T-helper 17 cell (primary cell): ENCODE results near the gene COG5. TPM values are rescaled to one million over a fixed set of nuclear protein-coding genes. Genes with fewer than 3 reads are reported as not detected.

Source experiments
- ATAC-seq: fragments of 150-1000 bp; cut with Tn5 transposase; 2 replicates; pipeline ENCODE4 v1.10.0; 2021; ENCODE audit warnings: mild to moderate bottlenecking, moderate library complexity
- DNase-seq, 3 donors: peaks; one replicate each; pipeline versions ENCODE4 v3.0.0 to v3.0.0-alpha.2; 2020 to 2021
- H3K9me3 ChIP-seq: one replicate; pipeline ENCODE4 v1.7.0; 2013; ENCODE audit warnings: low read length, mild to moderate bottlenecking; ENCODE audit not compliant: control insufficient read depth, poor library complexity, severe bottlenecking
- H3K27ac Mint-ChIP-seq: one replicate; pipeline ENCODE4 v1.8.0; 2022; ENCODE audit warnings: mild to moderate bottlenecking, moderate library complexity, mixed read lengths
- H3K27me3 Mint-ChIP-seq: one replicate; pipeline ENCODE4 v1.8.0; 2022; ENCODE audit warnings: mixed read lengths
- H3K36me3 Mint-ChIP-seq: one replicate; pipeline ENCODE4 v1.8.0; 2022; ENCODE audit warnings: low read depth, mixed read lengths
- H3K4me1 Mint-ChIP-seq: one replicate; pipeline ENCODE4 v1.8.0; 2022; ENCODE audit warnings: mild to moderate bottlenecking, mixed read lengths
- H3K4me3 Mint-ChIP-seq: one replicate; pipeline ENCODE4 v1.8.0; 2022; ENCODE audit warnings: mild to moderate bottlenecking, moderate library complexity, mixed read lengths
- total RNA-seq, 4 donors: library from RNA in 2 of 4; stranded (reverse) in 2 of 4; gene quantifications; one replicate each; pipeline ENCODE4 v1.2.3 and lab custom pipeline; 2022 to 2026

Gene COG5
- total RNA-seq, 2 donors from 2014 or later = 54.8 to 87.4 TPM

DNA sequence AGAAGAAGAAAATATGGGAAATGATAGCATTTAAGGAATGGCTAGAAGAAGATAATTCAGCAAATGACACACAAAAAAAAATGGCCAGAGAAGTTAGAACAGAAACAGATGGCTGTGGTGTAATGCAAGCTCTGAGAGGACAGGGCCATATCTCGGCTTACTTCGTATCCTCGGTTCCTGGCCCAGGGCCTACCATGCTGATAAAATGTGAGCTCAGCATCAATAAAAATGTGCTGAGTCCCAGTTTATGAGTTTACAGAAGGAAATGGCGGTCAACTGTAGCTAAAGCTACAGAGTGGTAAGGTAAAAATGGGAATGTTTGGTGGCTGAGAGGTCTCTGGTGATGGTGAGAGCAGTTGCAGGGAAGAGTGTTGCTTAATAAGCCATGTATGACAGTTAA, 354.2 kb downstream of the COG5 start:
- H3K9me3 ChIP-seq = no peaks in the 10 kb centered on the region
- H3K36me3 Mint-ChIP-seq = peaks cover 12% of the 10 kb centered on the region
- DNase-seq (no peak), ATAC-seq (no peak)
- peaks cover 7% of the 10 kb centered on the region for H3K4me1 Mint-ChIP-seq
- no peaks in the 10 kb centered on the region for H3K27me3 Mint-ChIP-seq
- H3K4me3 Mint-ChIP-seq = no peak overlapping the region
- peak overlapping the region; percentile 16 for H3K27ac Mint-ChIP-seq

DNA sequence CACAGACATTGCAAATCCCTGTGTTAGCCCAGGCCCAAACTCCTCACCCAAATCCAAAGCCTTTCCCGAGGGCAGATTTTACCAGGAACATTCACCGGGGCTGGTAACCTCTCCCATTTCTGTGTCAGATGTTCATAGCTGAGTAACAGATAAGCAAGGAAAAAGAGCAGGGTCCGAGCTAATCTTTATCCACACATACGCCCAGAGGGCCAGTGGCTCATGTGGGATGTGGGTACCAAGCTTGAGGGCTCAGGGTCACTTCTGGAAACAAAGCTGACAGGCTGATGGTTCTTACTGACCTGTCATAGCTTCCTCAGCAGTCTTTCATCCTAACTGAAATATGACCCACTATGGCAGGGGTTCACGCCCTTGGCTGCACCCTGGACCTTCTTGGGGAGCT, 355.2 kb downstream of the COG5 start:
- DNase-seq (no peak), ATAC-seq (no peak)
- H3K27me3 Mint-ChIP-seq = no peaks in the 10 kb centered on the region
- no peak overlapping the region for H3K4me3 Mint-ChIP-seq
- H3K36me3 Mint-ChIP-seq = peaks cover 12% of the 10 kb centered on the region
- H3K4me1 Mint-ChIP-seq = peaks cover 7% of the 10 kb centered on the region
- H3K9me3 ChIP-seq = no peaks in the 10 kb centered on the region
- peak overlapping the region; percentile 16 for H3K27ac Mint-ChIP-seq

DNA sequence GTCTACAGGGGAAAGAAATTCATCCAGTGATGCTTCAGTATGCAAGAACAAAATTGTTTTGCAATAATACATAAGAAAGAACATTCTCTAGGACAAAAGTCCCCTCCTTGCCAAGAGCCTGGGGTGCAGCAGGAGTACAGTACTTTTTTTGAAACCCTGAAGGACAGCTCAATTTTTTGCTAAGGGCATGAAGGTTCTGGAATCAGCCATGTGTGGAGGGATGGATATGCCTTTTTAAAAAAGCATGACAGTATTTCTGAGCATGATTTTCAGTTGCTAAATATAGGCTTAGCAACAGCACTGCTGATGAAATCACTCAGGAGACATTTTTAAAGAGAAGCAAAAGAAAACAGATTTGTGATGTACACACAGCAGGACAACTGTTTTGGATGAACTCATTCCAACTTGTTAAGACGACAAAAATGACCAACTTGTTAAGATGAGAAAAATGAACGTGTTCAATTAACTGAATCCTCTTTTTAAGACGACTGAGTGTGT, 355.6 kb downstream of the COG5 start:
- no peak overlapping the region for H3K4me3 Mint-ChIP-seq
- DNase-seq = no peak
- H3K27ac Mint-ChIP-seq = peak overlapping the region; percentile 16
- peaks cover 12% of the 10 kb centered on the region for H3K36me3 Mint-ChIP-seq
- no peaks in the 10 kb centered on the region for H3K27me3 Mint-ChIP-seq
- H3K4me1 Mint-ChIP-seq = peaks cover 7% of the 10 kb centered on the region
- no peak for ATAC-seq
- no peaks in the 10 kb centered on the region for H3K9me3 ChIP-seq

DNA sequence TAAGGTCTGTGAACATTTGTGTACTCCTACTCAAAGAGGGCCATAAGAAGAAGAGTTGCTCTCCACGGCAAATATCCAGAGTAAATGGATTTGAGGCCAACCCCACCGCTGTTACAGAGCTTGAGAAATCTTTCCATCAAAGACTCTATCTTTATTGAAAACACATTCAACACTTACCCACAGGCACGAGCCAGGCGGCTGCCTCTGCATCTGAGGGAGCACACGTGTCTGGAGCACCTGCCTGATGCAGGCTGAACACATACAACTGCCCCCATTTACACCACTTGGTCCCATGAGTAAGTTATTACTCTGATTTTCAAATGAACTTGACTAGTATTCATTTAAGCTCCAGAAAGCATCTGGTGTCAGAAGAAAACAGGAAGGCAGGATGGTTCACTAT, 356.3 kb downstream of the COG5 start:
- H3K4me1 Mint-ChIP-seq = peaks cover 7% of the 10 kb centered on the region
- no peaks in the 10 kb centered on the region for H3K27me3 Mint-ChIP-seq
- peaks cover 12% of the 10 kb centered on the region for H3K36me3 Mint-ChIP-seq
- DNase-seq (no peak), ATAC-seq (no peak)
- peak overlapping the region; percentile 16 for H3K27ac Mint-ChIP-seq
- H3K4me3 Mint-ChIP-seq = no peak overlapping the region
- no peaks in the 10 kb centered on the region for H3K9me3 ChIP-seq

DNA sequence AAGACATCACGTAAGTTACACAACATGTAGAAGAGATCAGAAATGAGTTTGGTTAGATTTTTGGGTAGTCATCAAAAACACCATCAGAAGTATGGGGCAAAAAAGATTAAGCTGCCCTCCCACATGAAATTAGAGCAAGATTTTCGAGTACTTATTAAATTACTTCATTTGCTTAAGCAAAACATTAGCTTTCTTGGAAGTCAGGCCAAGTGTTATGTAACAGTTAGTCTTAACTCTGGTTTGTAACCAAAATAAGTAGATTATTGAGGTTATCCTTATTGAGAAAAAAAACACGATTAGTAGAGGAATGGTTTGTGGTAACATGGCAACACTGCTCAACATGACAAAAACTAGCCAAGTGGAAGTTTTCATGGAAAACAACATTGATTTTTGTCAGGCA, 357.0 kb downstream of the COG5 start:
- H3K36me3 Mint-ChIP-seq = peaks cover 12% of the 10 kb centered on the region
- DNase-seq = no peak
- H3K4me3 Mint-ChIP-seq = peak overlapping the region; percentile 1
- peaks cover 7% of the 10 kb centered on the region for H3K4me1 Mint-ChIP-seq
- H3K27ac Mint-ChIP-seq = peak overlapping the region; percentile 85
- no peaks in the 10 kb centered on the region for H3K27me3 Mint-ChIP-seq
- no peak for ATAC-seq
- no peaks in the 10 kb centered on the region for H3K9me3 ChIP-seq

DNA sequence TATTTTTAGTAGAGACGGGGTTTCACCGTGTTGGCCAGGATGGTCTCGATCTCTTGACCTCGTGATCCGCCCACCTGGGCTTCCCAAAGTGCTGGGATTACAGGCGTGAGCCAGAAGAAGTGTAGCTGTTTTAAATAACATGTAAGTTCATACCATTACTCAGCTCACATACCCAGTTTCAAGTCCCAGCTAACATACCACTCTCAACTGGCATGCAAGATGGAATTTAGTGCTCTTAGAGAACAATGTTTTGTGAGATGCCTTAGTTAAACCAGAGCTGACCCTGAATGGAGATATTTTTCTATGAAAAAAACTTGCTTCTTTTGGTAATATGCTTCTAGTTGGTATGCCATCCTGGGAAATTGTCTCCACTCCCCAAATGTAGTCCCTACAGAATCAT, 357.6 kb downstream of the COG5 start:
- ATAC-seq (no peak), DNase-seq (no peak)
- H3K27me3 Mint-ChIP-seq = no peaks in the 10 kb centered on the region
- H3K36me3 Mint-ChIP-seq = peaks cover 12% of the 10 kb centered on the region
- peak overlapping the region; percentile 85 for H3K27ac Mint-ChIP-seq
- peaks cover 7% of the 10 kb centered on the region for H3K4me1 Mint-ChIP-seq
- H3K4me3 Mint-ChIP-seq = no peak overlapping the region
- H3K9me3 ChIP-seq = no peaks in the 10 kb centered on the region

DNA sequence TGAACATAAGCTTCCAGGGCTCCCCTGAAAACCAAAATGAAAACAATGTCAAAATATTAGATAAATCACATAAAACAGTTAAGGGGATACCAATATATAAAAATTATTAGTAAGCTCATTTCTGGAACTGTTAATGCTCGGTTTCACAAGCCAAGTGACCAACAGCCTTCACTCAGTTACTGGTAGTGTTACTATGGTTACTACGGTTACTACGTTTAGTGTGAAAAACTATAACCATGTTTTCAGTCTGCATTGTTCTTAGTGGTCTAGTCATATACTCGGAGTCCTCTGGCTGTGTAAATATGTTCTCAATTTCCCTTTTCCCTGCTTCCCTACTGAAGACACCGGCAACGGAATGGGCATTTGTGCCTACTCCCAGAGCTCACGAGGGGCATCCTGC, 360.1 kb downstream of the COG5 start:
- no peak for ATAC-seq
- H3K36me3 Mint-ChIP-seq = peaks cover 2% of the 10 kb centered on the region
- H3K9me3 ChIP-seq = no peaks in the 10 kb centered on the region
- H3K27me3 Mint-ChIP-seq = no peaks in the 10 kb centered on the region
- peak overlapping the region; percentile 19 for H3K4me3 Mint-ChIP-seq
- peaks cover 4% of the 10 kb centered on the region for H3K4me1 Mint-ChIP-seq
- DNase-seq = no peak
- H3K27ac Mint-ChIP-seq = peak overlapping the region; percentile 85

DNA sequence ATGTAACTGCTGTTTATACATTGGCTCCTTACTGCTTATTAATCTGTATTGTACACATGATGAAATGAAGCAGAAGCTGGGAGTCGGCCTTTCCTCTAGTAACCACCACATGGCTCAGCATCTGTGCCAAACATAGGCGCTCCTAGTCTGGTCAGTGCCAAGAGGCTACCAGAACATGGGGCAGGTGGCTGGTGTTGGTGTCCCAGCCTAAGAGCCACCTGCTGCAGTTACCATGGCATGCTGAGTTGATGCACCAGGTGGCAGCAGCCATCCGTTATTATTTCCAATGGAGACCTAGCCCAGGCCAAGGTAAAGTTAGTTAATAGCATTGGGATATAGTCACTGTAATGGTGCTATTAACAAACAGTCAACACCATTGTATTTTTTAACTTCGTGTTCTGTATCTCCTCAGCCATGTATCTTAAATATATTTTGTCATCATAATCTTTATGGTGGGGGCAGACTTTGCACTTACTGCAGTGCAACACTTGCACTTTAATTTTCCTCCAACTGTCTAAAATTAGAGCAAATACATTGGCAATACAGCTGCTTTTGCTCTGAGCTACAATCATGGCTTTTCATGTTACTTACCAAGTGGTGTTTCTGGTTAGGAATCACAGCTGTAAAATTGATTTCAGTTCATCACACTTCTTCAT, 361.8 kb downstream of the COG5 start:
- ATAC-seq = peak; percentile 54

DNA sequence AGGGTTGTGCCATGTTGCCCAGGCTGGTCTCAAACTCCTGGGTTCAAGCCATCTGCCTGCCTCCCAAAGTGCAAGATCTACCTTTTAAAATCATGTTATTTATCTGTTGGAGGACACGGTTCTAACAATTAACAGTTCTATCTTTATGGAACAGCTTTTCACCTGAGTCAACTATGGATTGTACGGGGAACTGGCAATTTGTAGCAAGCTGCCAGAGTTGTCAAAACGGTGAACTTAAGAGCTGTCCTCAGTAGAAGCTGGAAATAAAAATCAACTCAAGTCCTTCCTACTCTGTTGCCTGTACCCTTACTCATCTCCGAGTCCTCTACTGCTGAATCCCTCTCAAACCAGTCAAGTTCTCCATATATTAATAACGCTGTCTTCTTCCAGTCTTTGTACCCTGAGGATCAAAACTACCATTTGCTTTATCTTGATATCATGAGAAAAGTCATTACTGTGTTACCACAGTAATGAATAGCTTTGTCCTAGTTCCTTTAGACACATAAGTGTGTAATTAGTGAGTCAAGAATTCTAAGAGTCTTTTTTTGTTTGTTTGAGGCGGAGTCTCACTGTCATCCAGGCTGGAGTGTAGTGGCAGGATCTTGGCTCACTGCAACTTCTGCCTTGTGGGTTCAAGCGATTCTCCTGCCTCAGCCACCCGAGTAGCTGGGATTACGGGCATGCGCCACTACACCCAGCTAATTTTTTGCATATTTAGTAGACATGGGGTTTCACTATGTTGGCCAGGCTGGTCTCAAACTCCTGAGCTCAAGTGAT, 366.7 kb downstream of the COG5 start:
- no peak for ATAC-seq
- Mint-ChIP-seq H3K27ac (peak overlapping the region; percentile 39), H3K4me1 (peaks cover 14% of the 10 kb centered on the region), H3K27me3 (no peaks in the 10 kb centered on the region), H3K4me3 (peak overlapping the region; percentile 39), H3K36me3 (peaks cover 5% of the 10 kb centered on the region)
- no peaks in the 10 kb centered on the region for H3K9me3 ChIP-seq
- DNase-seq = no peak

More for the DNA sequence above, 361.8 kb downstream of the COG5 start:
- no peak overlapping the region for H3K4me3 Mint-ChIP-seq
- peak overlapping the region; percentile 85 for H3K27ac Mint-ChIP-seq
- H3K4me1 Mint-ChIP-seq = peaks cover 7% of the 10 kb centered on the region
- H3K9me3 ChIP-seq = no peaks in the 10 kb centered on the region
- no peaks in the 10 kb centered on the region for H3K27me3 Mint-ChIP-seq
- H3K36me3 Mint-ChIP-seq = peaks cover 4% of the 10 kb centered on the region
- no peak for DNase-seq

DNA sequence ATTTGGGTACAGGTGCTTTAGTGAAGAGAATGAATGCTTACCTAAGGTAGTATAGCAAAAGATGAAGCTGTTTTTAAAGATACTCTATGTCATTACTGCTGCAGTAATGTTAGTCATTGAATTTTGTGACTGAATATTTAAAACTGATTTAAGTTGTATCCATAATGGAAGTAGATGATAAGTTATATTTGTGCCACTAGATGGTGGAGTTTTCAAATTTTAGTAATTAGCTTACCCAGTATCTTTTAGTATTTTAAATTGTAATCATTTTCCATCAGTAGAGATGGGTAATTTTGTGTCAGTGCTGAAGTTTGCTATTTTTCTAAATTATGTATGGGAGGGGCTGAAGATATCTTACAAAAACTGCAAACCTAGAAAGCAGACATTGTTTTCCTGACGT, 369.7 kb downstream of the COG5 start:
- peak; percentile 15 for ATAC-seq
- Mint-ChIP-seq H3K4me1 (peaks cover 16% of the 10 kb centered on the region), H3K27me3 (no peaks in the 10 kb centered on the region), H3K36me3 (peaks cover 5% of the 10 kb centered on the region), H3K27ac (peak overlapping the region; percentile 84), H3K4me3 (no peak overlapping the region)
- no peaks in the 10 kb centered on the region for H3K9me3 ChIP-seq
- no peak for DNase-seq

DNA sequence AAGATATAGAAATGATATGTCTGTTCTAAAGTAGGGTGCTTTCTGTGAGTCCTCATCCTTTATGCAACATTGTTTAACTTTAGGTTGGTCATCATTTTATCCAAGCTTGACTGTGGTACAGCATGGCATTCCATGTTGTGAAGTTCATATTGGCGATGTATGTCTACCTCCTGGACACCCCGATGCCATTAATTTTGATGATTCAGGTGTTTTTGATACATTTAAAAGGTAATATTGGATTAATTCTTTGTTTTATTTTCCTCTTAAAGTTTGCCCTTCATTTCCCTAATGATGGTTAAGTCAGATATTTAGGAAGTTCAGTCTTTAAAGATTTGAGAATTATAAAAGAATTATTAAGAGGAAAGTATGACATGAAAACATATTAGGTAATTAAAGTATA, 373.6 kb downstream of the COG5 start:
- no peak for DNase-seq
- no peaks in the 10 kb centered on the region for H3K27me3 Mint-ChIP-seq
- H3K27ac Mint-ChIP-seq = no peak overlapping the region
- peaks cover 25% of the 10 kb centered on the region for H3K4me1 Mint-ChIP-seq
- no peaks in the 10 kb centered on the region for H3K9me3 ChIP-seq
- peaks cover 12% of the 10 kb centered on the region for H3K36me3 Mint-ChIP-seq
- H3K4me3 Mint-ChIP-seq = no peak overlapping the region
- ATAC-seq = no peak

DNA sequence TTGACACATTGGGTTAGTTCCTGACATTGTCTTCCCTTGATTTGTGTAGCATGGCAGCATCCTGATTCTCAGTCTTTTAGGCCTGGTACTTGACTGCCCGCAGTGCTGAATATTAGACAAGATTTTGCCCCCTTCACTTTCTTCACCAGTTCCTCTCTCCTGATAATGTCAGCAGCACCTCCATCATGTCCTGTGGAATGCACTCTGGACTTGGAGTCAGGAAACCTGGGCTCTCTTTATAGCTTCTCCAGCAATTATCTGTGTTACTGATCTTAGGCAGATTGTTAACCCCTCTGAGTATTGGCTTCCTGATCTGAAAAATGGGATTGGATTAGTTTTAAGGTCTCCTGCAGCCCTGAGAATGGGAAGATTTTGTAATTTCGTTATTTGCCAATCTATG, 375.9 kb downstream of the COG5 start:
- H3K4me1 Mint-ChIP-seq = peaks cover 24% of the 10 kb centered on the region
- ATAC-seq = no peak
- peaks cover 16% of the 10 kb centered on the region for H3K36me3 Mint-ChIP-seq
- H3K9me3 ChIP-seq = no peaks in the 10 kb centered on the region
- no peak overlapping the region for H3K4me3 Mint-ChIP-seq
- H3K27ac Mint-ChIP-seq = peak overlapping the region; percentile 34
- H3K27me3 Mint-ChIP-seq = no peaks in the 10 kb centered on the region
- DNase-seq = no peak

DNA sequence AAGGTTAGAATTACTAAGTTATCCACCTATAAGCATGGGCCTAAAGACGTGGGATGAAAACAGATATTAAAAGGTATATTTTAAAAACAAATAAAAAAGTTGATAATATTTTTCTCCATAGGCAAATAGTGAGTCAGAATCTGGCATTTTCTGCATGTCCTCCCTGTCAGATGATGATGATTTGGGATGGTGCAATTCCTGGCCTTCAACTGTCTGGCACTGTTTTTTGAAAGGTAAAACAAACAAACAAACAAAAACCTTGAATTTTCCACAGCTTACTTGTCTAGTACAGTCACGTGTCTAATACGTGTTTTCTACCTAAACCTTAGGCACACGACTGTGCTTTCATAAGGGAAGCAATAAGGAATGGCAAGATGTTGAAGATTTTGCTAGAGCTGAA, 377.5 kb downstream of the COG5 start:
- Mint-ChIP-seq H3K4me1 (peaks cover 24% of the 10 kb centered on the region), H3K27me3 (no peaks in the 10 kb centered on the region), H3K36me3 (peaks cover 14% of the 10 kb centered on the region), H3K27ac (no peak overlapping the region), H3K4me3 (no peak overlapping the region)
- DNase-seq = no peak
- no peak for ATAC-seq
- no peaks in the 10 kb centered on the region for H3K9me3 ChIP-seq
